K562 (cell line): ENCODE results near the gene RGPD8. TPM values are rescaled to one million over a fixed set of nuclear protein-coding genes. Genes with fewer than 3 reads are reported as not detected.

Experiments used
- ATAC-seq: fragments of 200-7000 bp; cut with Tn5 transposase; 3 replicates; pipeline ENCODE4 v1.9.1; 2020; ENCODE audit warnings: moderate library complexity
- BruUV-seq: library from RNA; stranded (reverse); fragments of 400-500 nt; replicated peaks from 2 replicates; lab custom pipeline; 2021; lab: Mats Ljungman, UMichigan
- CTCF ChIA-PET: fragments of 300-600 bp; formaldehyde crosslinking; extraction: SDS; loops from one replicate; lab custom pipeline; 2021; ENCODE audit warnings: low intra/inter-chr PET ratio; lab: Yijun Ruan, JAX
- POLR2A ChIA-PET: fragments of 300-600, 350-650 bp; sonication (Branson Sonifier 250); formaldehyde crosslinking; extraction: SDS; loops from one replicate; lab custom pipeline; 2021; ENCODE audit warnings: antibody characterized with exemption, inconsistent platforms; lab: Yijun Ruan, JAX
- DNase-seq, 4 experiments: peaks; one replicate each; pipeline versions ENCODE4 v3.0.0 to v3.0.0-alpha.2; 2011 to 2018; ENCODE audit warnings: low spot score in 3 of 4, mixed read lengths in 3 of 4; ENCODE audit errors: extremely low read depth in 1 of 4
- FAIRE-seq: peaks from 2 replicates; lab custom pipeline; 2011; peaks lifted over from hg19 to GRCh38; lab: Jason Lieb, UNC
- H2AFZ ChIP-seq: 2 replicates; pipeline ENCODE4 v1.6.0; 2011; ENCODE audit warnings: low read depth, low read length, control low read depth, inconsistent platforms
- H3K27ac ChIP-seq: fragments of 200-600 bp; 3 replicates; pipeline ENCODE4 v1.8.0; 2011; ENCODE audit warnings: low read depth, mild to moderate bottlenecking, control low read depth, inconsistent platforms, low read length, moderate library complexity, mixed read lengths; ENCODE audit errors: extremely low read depth
- H3K27me3 ChIP-seq, 2 experiments: fragments of 300-600 bp in 1 of 2; 2 replicates in 1 of 2; 3 replicates in 1 of 2; pipeline versions ENCODE4 v1.6.0 to v1.8.0; 2011; ENCODE audit warnings: inconsistent platforms in 2 of 2, low read length in 2 of 2, mild to moderate bottlenecking in 1 of 2, mixed read lengths in 1 of 2, moderate library complexity in 1 of 2; ENCODE audit not compliant: control insufficient read depth in 2 of 2, insufficient read depth in 2 of 2
- H3K36me3 ChIP-seq: fragments of 300-600 bp; 3 replicates; pipeline ENCODE4 v1.8.0; 2011; ENCODE audit warnings: mild to moderate bottlenecking, low read length, inconsistent platforms; ENCODE audit not compliant: control insufficient read depth, insufficient read depth
- H3K4me1 ChIP-seq, 2 experiments: fragments of 200-600 bp in 1 of 2; replicated peaks in 1 of 2; 2 replicates in 1 of 2; 3 replicates in 1 of 2; pipeline versions ENCODE4 v1.5.1 to v1.8.0; 2011; ENCODE audit warnings: inconsistent platforms in 2 of 2, low read length in 2 of 2, mild to moderate bottlenecking in 1 of 2, mixed read lengths in 1 of 2, moderate library complexity in 1 of 2; ENCODE audit not compliant: control insufficient read depth in 2 of 2, insufficient read depth in 2 of 2
- H3K4me2 ChIP-seq: 2 replicates; pipeline ENCODE4 v1.6.1; 2011; ENCODE audit warnings: low read length, control low read depth, inconsistent platforms, mixed read lengths; ENCODE audit not compliant: insufficient read depth
- H3K4me3 ChIP-seq: fragments of 200-600 bp; sonication (generic), shearing (Covaris generic); 2 replicates; pipeline ENCODE4 v1.5.1; 2016; ENCODE audit warnings: control low read depth, inconsistent platforms
- H3K79me2 ChIP-seq: fragments of 200-600 bp; 3 replicates; pipeline ENCODE4 v1.8.0; 2011; ENCODE audit warnings: low read length, inconsistent platforms; ENCODE audit not compliant: control insufficient read depth, insufficient read depth
- H3K9ac ChIP-seq, 2 experiments: 2 replicates each; pipeline versions ENCODE4 v1.6.0 to v1.6.1; 2011; ENCODE audit warnings: low read depth in 2 of 2, low read length in 2 of 2, control low read depth in 1 of 2, inconsistent platforms in 1 of 2, mild to moderate bottlenecking in 1 of 2, mixed read lengths in 1 of 2; ENCODE audit not compliant: insufficient read depth in 1 of 2
- H3K9me1 ChIP-seq: one replicate; pipeline ENCODE4 v1.6.0; 2011; ENCODE audit warnings: inconsistent platforms, mild to moderate bottlenecking, low read length, moderate library complexity; ENCODE audit not compliant: control insufficient read depth, insufficient read depth
- H3K9me3 ChIP-seq: replicated peaks from 2 replicates; pipeline ENCODE4 v1.5.1; 2011; ENCODE audit warnings: low read depth, low read length, inconsistent platforms; ENCODE audit not compliant: control insufficient read depth, insufficient read depth
- H4K20me1 ChIP-seq: replicated peaks from 2 replicates; pipeline ENCODE4 v1.6.1; 2011; ENCODE audit warnings: low read length, inconsistent platforms, mixed read lengths; ENCODE audit not compliant: control insufficient read depth, insufficient read depth
- CREM ChIP-seq: IDR thresholded peaks from 2 replicates; pipeline ENCODE4 v1.6.1; 2014; ENCODE audit warnings: antibody characterized with exemption, low read depth
- KHSRP ChIP-seq: fragments of 450-650 bp; IDR thresholded peaks from 2 replicates; pipeline ENCODE4 v1.6.1; 2017
- L3MBTL2 ChIP-seq: fragments of 450-650 bp; IDR thresholded peaks from 2 replicates; pipeline ENCODE4 v1.6.1; 2016; ENCODE audit warnings: mild to moderate bottlenecking, moderate library complexity
- MAZ ChIP-seq, 2 experiments: fragments of 450-650 bp in 1 of 2; sonication (generic) in 1 of 2; formaldehyde crosslinking; IDR thresholded peaks in 1 of 2; conservative IDR thresholded peaks in 1 of 2; 2 replicates each; pipeline versions ENCODE4 v1.4.0 to v1.5.0; 2020; ENCODE audit warnings: mild to moderate bottlenecking in 1 of 2, missing genetic modification reagents in 1 of 2
- MTF1 ChIP-seq: fragments of 250-450 bp; sonication (Bioruptor Pico); IDR thresholded peaks from 2 replicates; pipeline ENCODE4 v1.9.0; 2021; ENCODE audit warnings: moderate library complexity, mild to moderate bottlenecking, inconsistent platforms, borderline replicate concordance
- NRF1 ChIP-seq, 2 experiments: fragments of 450-650 bp; IDR thresholded peaks in 1 of 2; conservative IDR thresholded peaks in 1 of 2; 2 replicates each; pipeline ENCODE4 v1.6.1; 2014; ENCODE audit warnings: mild to moderate bottlenecking in 2 of 2
- RBM34 ChIP-seq: fragments of 200-400 bp; formaldehyde crosslinking; IDR thresholded peaks from 2 replicates; pipeline ENCODE4 v1.6.1; 2018; ENCODE audit warnings: low read length, borderline replicate concordance; ENCODE audit not compliant: insufficient read depth
- WHSC1 ChIP-seq: IDR thresholded peaks from one replicate; pipeline ENCODE4 v1.6.1; 2012; ENCODE audit warnings: low read length, control low read depth, inconsistent platforms
- ZNF263 ChIP-seq: sonication (generic); formaldehyde crosslinking; IDR thresholded peaks from 2 replicates; pipeline ENCODE4 v1.8.0; 2022; ENCODE audit warnings: mild to moderate bottlenecking, missing genetic modification reagents, borderline replicate concordance
- WGBS: fragments of 100-300 bp; shearing (Covaris generic); methylation state at CpG from one replicate; pipeline ENCODE4 v1.1.6; 2016; ENCODE audit warnings: low coverage, mixed read lengths; ENCODE audit not compliant: insufficient coverage; ENCODE audit errors: missing lambda C conversion rate; 5-methylcytosine and 5-hydroxymethylcytosine counted together
- in situ Hi-C: fragments of 300-500 bp; cut with MboI; formaldehyde crosslinking; loops from 4 replicates; pipeline ENCODE4 v1.15.0; 2018; ENCODE audit warnings: inconsistent platforms, mixed read lengths
- intact Hi-C: fragments of 100-400 bp; cut with micrococcal nuclease; formaldehyde crosslinking; loops from 2 replicates; pipeline ENCODE4 v1.14.2; 2022
- polyA plus RNA-seq, 8 experiments: library from polyadenylated mRNA; depleted of rRNA in 4 of 8; stranded (reverse) in 5 of 8; unstranded in 3 of 8; fragments of >200 nt; fragmentation: Nextera tagmentation in 2 of 8; fragmentation: Illumina TruSeq in 1 of 8; extraction: Ambion mirVana in 2 of 8; extraction: Trizol in 1 of 8; gene quantifications; 2 replicates each; pipeline versions ENCODE4 v1.2.1 to v1.2.3, GENCODE V29; 2011 to 2014; ENCODE audit warnings: inconsistent platforms in 1 of 8, missing spikeins in 1 of 8
- total RNA-seq, 7 experiments: library from RNA; depleted of rRNA in 6 of 7; stranded (reverse); fragments of >200 nt in 6 of 7; fragmentation: Illumina TruSeq in 2 of 7; extraction: Trizol in 2 of 7; gene quantifications; 2 replicates each; pipeline versions ENCODE4 v1.2.1 to v1.2.3, GENCODE V29; 2011 to 2021; ENCODE audit warnings: low replicate concordance in 1 of 7

The RGPD8 gene
- total and polyA plus RNA-seq, 9 of the 15 experiments (the other 6 are each of a cell fraction or from before 2014, with no cell fraction given): 0.03 to 0.47 (median 0.12) TPM; not detected in 1

DNA sequence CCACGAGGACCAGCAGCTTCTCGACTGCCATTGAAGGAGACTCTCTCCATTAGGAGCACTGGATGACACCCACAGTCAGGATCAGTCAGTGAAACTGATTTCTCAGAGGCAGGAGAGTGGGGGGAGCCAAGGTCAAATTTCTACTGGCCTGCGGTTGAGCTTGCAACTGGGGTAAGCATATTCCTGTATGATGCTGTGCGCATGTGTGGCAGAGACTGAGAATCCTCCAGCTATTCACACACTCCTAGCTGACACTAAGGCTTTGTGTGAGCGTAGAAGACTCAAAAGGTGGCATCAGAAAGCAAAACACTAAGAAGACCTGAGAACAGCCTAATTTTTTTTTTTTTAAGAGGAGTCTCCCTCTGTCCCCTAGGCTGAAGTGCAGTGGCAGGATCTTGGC is 28.7 kb upstream of the RGPD8 start:
- no peak for TF ChIP-seq ZNF263 (CRISPR knock-in tag)
- TF ChIP-seq MAZ (CRISPR knock-in tag; conservative IDR thresholded peaks at IDR 0.05 in 1 of 2, IDR thresholded peaks at IDR 0.05 in 1 of 2): no peak
- no peak for TF ChIP-seq MTF1 (CRISPR knock-in tag)
- no peak for TF ChIP-seq RBM34
- no peak for TF ChIP-seq CREM
- no peak for TF ChIP-seq L3MBTL2
- no peak for TF ChIP-seq KHSRP
- TF ChIP-seq WHSC1: no peak
- TF ChIP-seq NRF1 (conservative IDR thresholded peaks at IDR 0.05 in 1 of 2, IDR thresholded peaks at IDR 0.05 in 1 of 2): peak; percentile 58 to 68
- no peaks in the 10 kb centered on the region for H3K9me1 ChIP-seq
- FAIRE-seq (no peak), DNase-seq (no peak), ATAC-seq (no peak)
- H3K4me1 ChIP-seq: no peaks in the 10 kb centered on the region
- H3K9ac ChIP-seq: no peak overlapping the region
- H3K27me3 ChIP-seq: peaks cover 0 to 12% of the 10 kb centered on the region in 2 experiments; a peak in 2 of 5 replicates
- H3K4me2 ChIP-seq: no peak overlapping the region
- no peaks in the 10 kb centered on the region for H3K36me3 ChIP-seq
- WGBS: 5% methylated on average over 5 of the region's 5 CpGs
- H3K27ac ChIP-seq: no peak overlapping the region
- H2AFZ ChIP-seq: no peak overlapping the region
- no TSS peak for BruUV-seq
- intact Hi-C loops (loop anchor here (10.0 kb wide), 1 partner anchor 117 kb away; no protein-coding TSS in a partner anchor), in situ Hi-C loops (no loop called here)
- H3K79me2 ChIP-seq: no peaks in the 10 kb centered on the region
- H4K20me1 ChIP-seq: no peaks in the 10 kb centered on the region
- H3K9me3 ChIP-seq: no peaks in the 10 kb centered on the region
- ChIA-PET CTCF (no interaction called here), POLR2A (interaction anchor here (0.7 kb wide), 2 partner anchors 25 to 164 kb away, joined by 3 read pairs; no protein-coding TSS in a partner anchor)
- H3K4me3 ChIP-seq: no peak overlapping the region
